Activated naive CD8-positive, alpha-beta T cell treated with anti-CD3 and anti-CD28 coated beads, Interleukin-2, amount 50 U/mL, for 24 hours (primary cell): ENCODE results near the gene NLRP13.

Experiments
- ATAC-seq: fragments of 150-1000 bp; cut with Tn5 transposase; one replicate; pipeline ENCODE4 v1.10.0; 2021
- DNase-seq: peaks from one replicate; pipeline ENCODE4 v3.0.0; 2021
- H3K27ac Mint-ChIP-seq: one replicate; pipeline ENCODE4 v1.8.0; 2021; ENCODE audit warnings: mild to moderate bottlenecking, mixed read lengths
- H3K27me3 Mint-ChIP-seq: one replicate; pipeline ENCODE4 v1.8.0; 2021; ENCODE audit warnings: mixed read lengths
- H3K36me3 Mint-ChIP-seq: one replicate; pipeline ENCODE4 v1.8.0; 2021; ENCODE audit warnings: low read depth, mixed read lengths
- H3K4me1 Mint-ChIP-seq: one replicate; pipeline ENCODE4 v1.8.0; 2021; ENCODE audit warnings: mixed read lengths
- H3K4me3 Mint-ChIP-seq: one replicate; pipeline ENCODE4 v1.8.0; 2021; ENCODE audit warnings: mild to moderate bottlenecking, moderate library complexity, mixed read lengths
- H3K9me3 Mint-ChIP-seq: one replicate; pipeline ENCODE4 v1.8.0; 2021; ENCODE audit warnings: mixed read lengths

Gene NLRP13

DNA sequence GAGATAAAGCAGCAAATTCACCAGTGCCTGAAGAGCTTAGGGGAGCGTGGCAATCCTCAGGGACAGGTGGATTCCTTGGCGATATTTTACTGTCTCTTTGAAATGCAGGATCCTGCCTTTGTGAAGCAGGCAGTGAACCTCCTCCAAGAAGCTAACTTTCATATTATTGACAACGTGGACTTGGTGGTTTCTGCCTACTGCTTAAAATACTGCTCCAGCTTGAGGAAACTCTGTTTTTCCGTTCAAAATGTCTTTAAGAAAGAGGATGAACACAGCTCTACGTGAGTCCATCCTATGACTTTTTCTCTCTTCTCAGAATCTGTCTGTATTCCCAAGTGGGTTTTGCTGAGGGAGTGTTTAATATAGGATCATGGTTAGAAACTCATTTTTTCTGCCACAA lies 73.2 kb downstream of the NLRP13 start:
- Mint-ChIP-seq H3K4me1 (no peaks in the 10 kb centered on the region), H3K9me3 (peaks cover 6% of the 10 kb centered on the region), H3K36me3 (no peaks in the 10 kb centered on the region), H3K27me3 (no peaks in the 10 kb centered on the region), H3K4me3 (no peak overlapping the region), H3K27ac (no peak overlapping the region)
- ATAC-seq (no peak), DNase-seq (no peak)

DNA sequence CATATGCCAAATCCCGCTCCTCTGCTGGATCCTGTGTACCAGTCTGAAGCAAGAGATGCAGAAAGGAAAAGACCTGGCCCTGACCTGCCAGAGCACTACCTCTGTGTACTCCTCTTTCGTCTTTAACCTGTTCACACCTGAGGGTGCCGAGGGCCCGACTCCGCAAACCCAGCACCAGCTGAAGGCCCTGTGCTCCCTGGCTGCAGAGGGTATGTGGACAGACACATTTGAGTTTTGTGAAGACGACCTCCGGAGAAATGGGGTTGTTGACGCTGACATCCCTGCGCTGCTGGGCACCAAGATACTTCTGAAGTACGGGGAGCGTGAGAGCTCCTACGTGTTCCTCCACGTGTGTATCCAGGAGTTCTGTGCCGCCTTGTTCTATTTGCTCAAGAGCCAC lies 73.7 kb downstream of the NLRP13 start:
- no peak overlapping the region for H3K27ac Mint-ChIP-seq
- DNase-seq, result no peak
- H3K4me3 Mint-ChIP-seq, result no peak overlapping the region
- H3K9me3 Mint-ChIP-seq, result peaks cover 6% of the 10 kb centered on the region
- H3K36me3 Mint-ChIP-seq, result no peaks in the 10 kb centered on the region
- H3K27me3 Mint-ChIP-seq, result no peaks in the 10 kb centered on the region
- no peak for ATAC-seq
- no peaks in the 10 kb centered on the region for H3K4me1 Mint-ChIP-seq

DNA sequence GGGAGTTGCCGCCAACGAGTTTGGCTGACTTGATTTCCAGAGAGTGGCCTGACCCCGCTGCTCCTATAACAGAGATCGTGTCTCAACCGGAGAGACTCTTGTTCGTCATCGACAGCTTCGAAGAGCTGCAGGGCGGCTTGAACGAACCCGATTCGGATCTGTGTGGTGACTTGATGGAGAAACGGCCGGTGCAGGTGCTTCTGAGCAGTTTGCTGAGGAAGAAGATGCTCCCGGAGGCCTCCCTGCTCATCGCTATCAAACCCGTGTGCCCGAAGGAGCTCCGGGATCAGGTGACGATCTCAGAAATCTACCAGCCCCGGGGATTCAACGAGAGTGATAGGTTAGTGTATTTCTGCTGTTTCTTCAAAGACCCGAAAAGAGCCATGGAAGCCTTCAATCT lies 74.2 kb downstream of the NLRP13 start:
- ATAC-seq (no peak), DNase-seq (no peak)
- no peak overlapping the region for H3K27ac Mint-ChIP-seq
- H3K4me1 Mint-ChIP-seq, result no peaks in the 10 kb centered on the region
- no peaks in the 10 kb centered on the region for H3K27me3 Mint-ChIP-seq
- H3K9me3 Mint-ChIP-seq, result peaks cover 6% of the 10 kb centered on the region
- no peak overlapping the region for H3K4me3 Mint-ChIP-seq
- H3K36me3 Mint-ChIP-seq, result no peaks in the 10 kb centered on the region

DNA sequence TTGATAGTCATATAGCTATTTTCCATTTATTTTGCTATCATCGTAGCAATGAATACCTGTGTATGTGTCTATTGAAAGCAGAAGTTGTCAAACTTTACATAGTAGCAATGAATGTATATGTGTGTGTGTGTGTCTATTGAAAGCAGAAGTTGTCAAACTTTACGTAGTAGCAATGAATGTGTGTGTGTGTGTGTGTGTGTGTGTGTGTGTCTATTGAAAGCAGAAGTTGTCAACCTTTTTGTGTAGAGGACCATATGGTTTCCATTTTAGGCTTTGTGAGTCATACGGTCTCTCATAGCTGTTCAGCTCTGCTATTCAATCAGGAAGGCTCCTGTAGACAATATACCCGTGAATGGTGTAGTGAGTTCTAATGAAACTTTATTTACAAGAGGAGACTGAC lies 75.0 kb downstream of the NLRP13 start:
- no peak for DNase-seq
- Mint-ChIP-seq H3K27me3 (no peaks in the 10 kb centered on the region), H3K9me3 (peaks cover 7% of the 10 kb centered on the region), H3K36me3 (no peaks in the 10 kb centered on the region), H3K4me3 (no peak overlapping the region), H3K27ac (no peak overlapping the region), H3K4me1 (no peaks in the 10 kb centered on the region)
- ATAC-seq, result no peak

- Mint-ChIP-seq H3K9me3 (peaks cover 12% of the 10 kb centered on the region), H3K27ac (no peak overlapping the region)
These were observed 77.0 kb downstream of the NLRP13 start for GRCh38 chr19:55855160-55855559.

More at GRCh38 chr19:55855160-55855559, 77.0 kb downstream of the NLRP13 start:
- H3K4me3 Mint-ChIP-seq, result no peak overlapping the region
- no peaks in the 10 kb centered on the region for H3K4me1 Mint-ChIP-seq
- no peak for ATAC-seq
- no peak for DNase-seq
- no peaks in the 10 kb centered on the region for H3K27me3 Mint-ChIP-seq
- no peaks in the 10 kb centered on the region for H3K36me3 Mint-ChIP-seq
